ENCODE results near the gene SLC25A45. TPM values are rescaled to one million over a fixed set of nuclear protein-coding genes. Genes with fewer than 3 reads are reported as not detected.
A peak's percentile ranks its signal among the peaks of the same experiment; 100 is the strongest.

SLC25A45 gene
- total and polyA plus RNA-seq, 7 donors = 3.7 to 18.5 (median 7.0) TPM

- intact Hi-C loops (cut with DNase I) = loop anchor here (2.0 to 5.0 kb wide), 2 partner anchors 37 to 53 kb away; partner anchors contain the start of gene SLC25A45 (in 1 of the 2)
- peaks cover 51% of the 10 kb centered on the region for H3K4me1 ChIP-seq
- peaks cover 0 to 13% of the 10 kb centered on the region in 2 donors for H3K36me3 ChIP-seq (ENCODE audit: insufficient read depth in 1 of 2, low read depth in 1 of 2)
- H3K27ac ChIP-seq = peak overlapping the region; percentile 100
- no peaks in the 10 kb centered on the region for H3K9me3 ChIP-seq
- DNase-seq (peak; percentile 50 to 67), ATAC-seq (no peak)
- no peaks in the 10 kb centered on the region for H3K27me3 ChIP-seq (ENCODE audit: insufficient read depth in 3 of 3, low read length in 2 of 3)
- WGBS, 3 donors = 4 to 8% (median 7%) methylated on average over 7 of the region's 7 CpGs
- no peak for TF ChIP-seq CTCF (IDR thresholded peaks at IDR 0.05)
- H3K4me3 ChIP-seq = peak overlapping the region; percentile 86
Measured at GRCh38 chr11:65419460-65419771, 37.0 kb upstream of the SLC25A45 start.

GRCh38 chr11:65418681-65419459 is 36.4 kb upstream of the SLC25A45 start:
- TF ChIP-seq CTCF (IDR thresholded peaks at IDR 0.05) = no peak
- Histone ChIP-seq H3K9me3 (no peaks in the 10 kb centered on the region), H3K4me3 (peak overlapping the region; percentile 86), H3K27ac (peak overlapping the region; percentile 100), H3K27me3 (ENCODE audit: insufficient read depth in 3 of 3, low read length in 2 of 3) (no peaks in the 10 kb centered on the region), H3K36me3 (ENCODE audit: insufficient read depth in 1 of 2, low read depth in 1 of 2) (peaks cover 0 to 7% of the 10 kb centered on the region in 2 donors), H3K4me1 (peaks cover 57% of the 10 kb centered on the region)
- peak; percentile 20 to 38 (median 34) for ATAC-seq
- DNase-seq = peak; percentile 99
- intact Hi-C loops (cut with DNase I) = loop anchor here (1.0 to 5.0 kb wide), 3 partner anchors 36 to 78 kb away; partner anchors contain the start of gene SLC25A45 (in 1 of the 2)
- WGBS, 3 donors = 0 to 1% (median 0%) methylated on average over 15 of the region's 15 CpGs

- H3K4me1 ChIP-seq = peaks cover 59% of the 10 kb centered on the region
- peak overlapping the region; percentile 86 for H3K4me3 ChIP-seq
- no peak for ATAC-seq
- intact Hi-C loops (cut with DNase I) = loop anchor here (1.0 to 5.0 kb wide), 3 partner anchors 36 to 79 kb away; partner anchors contain the start of gene SLC25A45 (in 1 of the 2)
- H3K36me3 ChIP-seq (ENCODE audit: insufficient read depth in 1 of 2, low read depth in 1 of 2) = peaks cover 0 to 2% of the 10 kb centered on the region in 2 donors
- peak overlapping the region; percentile 100 for H3K27ac ChIP-seq
- no peaks in the 10 kb centered on the region for H3K9me3 ChIP-seq
- H3K27me3 ChIP-seq (ENCODE audit: insufficient read depth in 3 of 3, low read length in 2 of 3) = no peaks in the 10 kb centered on the region
- TF ChIP-seq CTCF (IDR thresholded peaks at IDR 0.05) = no peak
- DNase-seq = no peak
- 0 to 8% (median 1%) methylated on average over 3 to 4 of the region's 4 CpGs for WGBS, 3 donors
Measured at GRCh38 chr11:65418431-65418680, 35.9 kb upstream of the SLC25A45 start.

- DNase-seq (peak; percentile 69 to 90), ATAC-seq (peak; percentile 14 to 25 (median 20))
- Histone ChIP-seq H3K36me3 (ENCODE audit: insufficient read depth in 1 of 2, low read depth in 1 of 2) (no peaks in the 10 kb centered on the region), H3K4me3 (peak overlapping the region; percentile 86), H3K27me3 (ENCODE audit: insufficient read depth in 3 of 3, low read length in 2 of 3) (no peaks in the 10 kb centered on the region), H3K4me1 (peaks cover 60% of the 10 kb centered on the region), H3K9me3 (no peaks in the 10 kb centered on the region), H3K27ac (peak overlapping the region; percentile 100)
- intact Hi-C loops (cut with DNase I) = loop anchor here (1.0 to 5.0 kb wide), 5 partner anchors 35 to 93 kb away; partner anchors contain the start of gene SLC25A45 (in 2 of the 2)
- WGBS, 3 donors = 3 to 4% (median 4%) methylated on average over 16 to 19 of the region's 19 CpGs
- TF ChIP-seq CTCF (IDR thresholded peaks at IDR 0.05) = no peak
Measured at GRCh38 chr11:65417702-65418430, 35.4 kb upstream of the SLC25A45 start.
